ENCODE results near the gene ZNF747. TPM values are rescaled to one million over a fixed set of nuclear protein-coding genes. Genes with fewer than 3 reads are reported as not detected.

Gene ZNF747
- total and polyA plus RNA-seq, 10 of the 15 experiments (the other 5 are each of a cell fraction or from before 2014, with no cell fraction given): 1.0 to 13.0 (median 7.2) TPM

DNA sequence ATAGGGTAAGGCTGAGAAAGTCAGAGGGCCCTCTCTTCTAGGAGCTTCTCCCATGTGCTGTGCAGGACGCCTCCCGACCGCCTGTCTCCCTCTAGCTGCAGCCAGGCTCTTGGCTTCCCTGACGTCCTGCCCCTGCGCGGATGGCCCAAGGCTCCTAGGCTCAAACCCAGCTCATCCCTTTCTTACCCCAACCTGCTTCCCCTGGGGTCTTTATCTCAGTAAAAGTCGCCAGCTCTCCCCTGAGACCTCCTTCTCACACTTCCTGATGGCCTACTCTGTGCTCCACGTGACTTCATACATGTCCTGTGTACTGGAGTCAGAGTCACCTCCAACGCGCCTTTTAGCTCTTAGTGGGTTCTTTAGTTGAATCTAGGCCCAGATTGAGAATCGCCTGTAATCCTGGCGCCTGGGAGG, 1.1 kb upstream of the ZNF747 start (continued):
- TF ChIP-seq, protein P1, sequence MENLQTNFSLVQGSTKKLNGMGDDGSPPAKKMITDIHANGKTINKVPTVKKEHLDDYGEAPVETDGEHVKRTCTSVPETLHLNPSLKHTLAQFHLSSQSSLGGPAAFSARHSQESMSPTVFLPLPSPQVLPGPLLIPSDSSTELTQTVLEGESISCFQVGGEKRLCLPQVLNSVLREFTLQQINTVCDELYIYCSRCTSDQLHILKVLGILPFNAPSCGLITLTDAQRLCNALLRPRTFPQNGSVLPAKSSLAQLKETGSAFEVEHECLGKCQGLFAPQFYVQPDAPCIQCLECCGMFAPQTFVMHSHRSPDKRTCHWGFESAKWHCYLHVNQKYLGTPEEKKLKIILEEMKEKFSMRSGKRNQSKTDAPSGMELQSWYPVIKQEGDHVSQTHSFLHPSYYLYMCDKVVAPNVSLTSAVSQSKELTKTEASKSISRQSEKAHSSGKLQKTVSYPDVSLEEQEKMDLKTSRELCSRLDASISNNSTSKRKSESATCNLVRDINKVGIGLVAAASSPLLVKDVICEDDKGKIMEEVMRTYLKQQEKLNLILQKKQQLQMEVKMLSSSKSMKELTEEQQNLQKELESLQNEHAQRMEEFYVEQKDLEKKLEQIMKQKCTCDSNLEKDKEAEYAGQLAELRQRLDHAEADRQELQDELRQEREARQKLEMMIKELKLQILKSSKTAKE (IDR thresholded peaks at IDR 0.05; ENCODE audit: low read depth, poor library complexity, severe bottlenecking): no peak
- no peak for TF ChIP-seq BRCA1 (IDR thresholded peaks at IDR 0.05; ENCODE audit: low read depth, low read length)
- TF ChIP-seq BHLHE40 (IDR thresholded peaks at IDR 0.05; ENCODE audit: borderline replicate concordance in 1 of 2, low read depth in 2 of 2, low read length in 1 of 2): peak; percentile 34 to 65; a peak in 2 of 4 replicates
- TF ChIP-seq KDM1A (IDR thresholded peaks at IDR 0.05; ENCODE audit: borderline replicate concordance): no peak
- peak; percentile 83 for TF ChIP-seq MYC (IDR thresholded peaks at IDR 0.05; ENCODE audit: insufficient read depth, insufficient read length, insufficient replicate concordance, low read length, severe bottlenecking)
- TF ChIP-seq ZBTB40 (IDR thresholded peaks at IDR 0.05; ENCODE audit: borderline replicate concordance): no peak
- TF ChIP-seq CTCF (IDR thresholded peaks at IDR 0.05 in 2 of 3, conservative IDR thresholded peaks at IDR 0.05 in 1 of 3; ENCODE audit: control insufficient read depth in 2 of 3, extremely low read depth in 1 of 3, insufficient read depth in 1 of 3, low read depth in 3 of 3, low read length in 3 of 3): peak; percentile 63 to 84 (median 76); a peak in 5 of 6 replicates
- TF ChIP-seq ZBED1 (IDR thresholded peaks at IDR 0.05; ENCODE audit: borderline replicate concordance): no peak
- TF ChIP-seq SPI1 (IDR thresholded peaks at IDR 0.05; ENCODE audit: borderline replicate concordance, insufficient read depth, low read depth, low read length): 0 out of 2 replicates have a peak, but pooled peaks have one; percentile 1
- no peak for TF ChIP-seq CBX3 (IDR thresholded peaks at IDR 0.05; ENCODE audit: borderline replicate concordance, low read depth)
- no peak for TF ChIP-seq HDAC6 (IDR thresholded peaks at IDR 0.05; ENCODE audit: unreplicated experiment)
- TF ChIP-seq, protein P2, sequence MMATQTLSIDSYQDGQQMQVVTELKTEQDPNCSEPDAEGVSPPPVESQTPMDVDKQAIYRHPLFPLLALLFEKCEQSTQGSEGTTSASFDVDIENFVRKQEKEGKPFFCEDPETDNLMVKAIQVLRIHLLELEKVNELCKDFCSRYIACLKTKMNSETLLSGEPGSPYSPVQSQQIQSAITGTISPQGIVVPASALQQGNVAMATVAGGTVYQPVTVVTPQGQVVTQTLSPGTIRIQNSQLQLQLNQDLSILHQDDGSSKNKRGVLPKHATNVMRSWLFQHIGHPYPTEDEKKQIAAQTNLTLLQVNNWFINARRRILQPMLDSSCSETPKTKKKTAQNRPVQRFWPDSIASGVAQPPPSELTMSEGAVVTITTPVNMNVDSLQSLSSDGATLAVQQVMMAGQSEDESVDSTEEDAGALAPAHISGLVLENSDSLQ (IDR thresholded peaks at IDR 0.05): no peak
- TF ChIP-seq SUPT20H (IDR thresholded peaks at IDR 0.05; ENCODE audit: borderline replicate concordance, control insufficient read depth, low read depth, low read length): no peak
- no peak for TF ChIP-seq E4F1 (IDR thresholded peaks at IDR 0.05; ENCODE audit: borderline replicate concordance, partially characterized antibody)
- no peak for TF ChIP-seq SMAD5 (IDR thresholded peaks at IDR 0.05; ENCODE audit: low read depth)
- TF ChIP-seq POLR2A (IDR thresholded peaks at IDR 0.05; ENCODE audit: low read depth, low read length): peak; percentile 82
- no peak for TF ChIP-seq CBFB (IDR thresholded peaks at IDR 0.05; ENCODE audit: low read depth)
- no peak for TF ChIP-seq CHD1 (IDR thresholded peaks at IDR 0.05; ENCODE audit: low read depth, low read length)
